GM12874 (cell line): ENCODE measurements around the gene COL3A1.

Experiments used
- TF ChIP-seq, protein P1 (sequence below): IDR thresholded peaks from 2 replicates; pipeline ENCODE4 v1.5.1; 2011; ENCODE audit warnings: low read depth, mild to moderate bottlenecking, control low read depth, low read length, moderate library complexity; ENCODE audit not compliant: insufficient read depth

COL3A1 gene

DNA sequence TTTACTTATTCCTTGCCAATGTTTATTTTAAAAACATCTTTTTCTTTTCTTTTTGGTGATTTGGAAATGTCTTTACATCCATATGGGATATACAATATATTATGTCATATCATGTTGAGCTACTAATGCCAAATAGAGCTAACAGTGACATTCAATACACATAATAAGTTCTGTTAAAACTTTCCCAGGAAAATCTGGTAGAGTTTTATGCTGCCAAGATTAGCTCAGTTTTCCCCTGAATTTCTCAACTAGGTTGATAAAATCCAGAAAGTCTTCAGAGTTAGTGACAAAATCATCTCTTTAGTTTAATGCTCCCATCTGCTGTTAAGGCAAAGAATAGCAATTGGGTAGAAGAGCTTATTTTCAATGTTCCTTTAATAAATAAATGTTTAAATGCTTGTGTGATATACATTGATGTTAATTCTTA is 9.9 kb downstream of the COL3A1 start:
- TF ChIP-seq, protein P1, sequence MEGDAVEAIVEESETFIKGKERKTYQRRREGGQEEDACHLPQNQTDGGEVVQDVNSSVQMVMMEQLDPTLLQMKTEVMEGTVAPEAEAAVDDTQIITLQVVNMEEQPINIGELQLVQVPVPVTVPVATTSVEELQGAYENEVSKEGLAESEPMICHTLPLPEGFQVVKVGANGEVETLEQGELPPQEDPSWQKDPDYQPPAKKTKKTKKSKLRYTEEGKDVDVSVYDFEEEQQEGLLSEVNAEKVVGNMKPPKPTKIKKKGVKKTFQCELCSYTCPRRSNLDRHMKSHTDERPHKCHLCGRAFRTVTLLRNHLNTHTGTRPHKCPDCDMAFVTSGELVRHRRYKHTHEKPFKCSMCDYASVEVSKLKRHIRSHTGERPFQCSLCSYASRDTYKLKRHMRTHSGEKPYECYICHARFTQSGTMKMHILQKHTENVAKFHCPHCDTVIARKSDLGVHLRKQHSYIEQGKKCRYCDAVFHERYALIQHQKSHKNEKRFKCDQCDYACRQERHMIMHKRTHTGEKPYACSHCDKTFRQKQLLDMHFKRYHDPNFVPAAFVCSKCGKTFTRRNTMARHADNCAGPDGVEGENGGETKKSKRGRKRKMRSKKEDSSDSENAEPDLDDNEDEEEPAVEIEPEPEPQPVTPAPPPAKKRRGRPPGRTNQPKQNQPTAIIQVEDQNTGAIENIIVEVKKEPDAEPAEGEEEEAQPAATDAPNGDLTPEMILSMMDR = no peak

DNA sequence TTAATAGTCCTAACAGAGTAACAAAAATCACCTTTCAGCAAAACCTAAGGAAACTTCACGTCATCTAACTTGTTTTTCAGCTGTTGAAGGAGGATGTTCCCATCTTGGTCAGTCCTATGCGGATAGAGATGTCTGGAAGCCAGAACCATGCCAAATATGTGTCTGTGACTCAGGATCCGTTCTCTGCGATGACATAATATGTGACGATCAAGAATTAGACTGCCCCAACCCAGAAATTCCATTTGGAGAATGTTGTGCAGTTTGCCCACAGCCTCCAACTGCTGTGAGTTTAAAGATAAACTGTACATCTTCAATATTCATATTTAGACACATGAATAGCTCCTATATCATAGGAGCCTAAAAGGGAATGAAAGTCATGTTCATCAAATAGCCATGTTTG is 10.5 kb downstream of the COL3A1 start:
- TF ChIP-seq, protein P1 = no peak

DNA sequence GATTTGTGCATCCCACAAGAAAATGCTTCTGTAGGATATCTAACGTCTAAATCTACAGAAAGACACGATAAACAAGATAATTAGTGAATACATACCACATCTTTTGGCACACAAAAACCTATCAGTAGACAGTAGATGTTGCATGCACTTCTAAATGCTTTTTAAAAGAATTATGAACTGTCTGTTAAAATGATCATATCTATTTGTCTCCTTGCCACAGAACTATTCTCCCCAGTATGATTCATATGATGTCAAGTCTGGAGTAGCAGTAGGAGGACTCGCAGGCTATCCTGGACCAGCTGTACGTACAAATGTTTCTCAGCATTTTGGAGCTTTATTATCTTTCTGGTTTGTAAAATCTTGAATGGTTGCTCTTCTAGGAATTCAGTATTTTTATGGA is 12.7 kb downstream of the COL3A1 start:
- TF ChIP-seq, protein P1 = no peak

DNA sequence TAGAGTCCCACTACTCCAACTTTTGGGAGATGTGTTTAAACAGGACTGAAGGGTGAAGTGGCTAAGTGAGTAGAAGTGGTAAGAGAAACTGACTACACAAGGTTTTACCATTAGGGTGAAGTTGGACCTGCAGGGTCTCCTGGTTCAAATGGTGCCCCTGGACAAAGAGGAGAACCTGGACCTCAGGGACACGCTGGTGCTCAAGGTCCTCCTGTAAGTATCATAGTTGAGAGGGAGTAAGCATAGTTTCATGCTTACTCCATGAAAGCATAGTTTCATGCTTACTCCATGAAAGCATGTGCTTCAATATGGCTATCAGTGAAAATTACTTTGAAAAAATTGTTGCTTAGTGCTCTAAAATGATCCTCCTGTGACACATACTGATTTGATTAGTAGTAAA is 19.1 kb downstream of the COL3A1 start:
- TF ChIP-seq, protein P1 = no peak

DNA sequence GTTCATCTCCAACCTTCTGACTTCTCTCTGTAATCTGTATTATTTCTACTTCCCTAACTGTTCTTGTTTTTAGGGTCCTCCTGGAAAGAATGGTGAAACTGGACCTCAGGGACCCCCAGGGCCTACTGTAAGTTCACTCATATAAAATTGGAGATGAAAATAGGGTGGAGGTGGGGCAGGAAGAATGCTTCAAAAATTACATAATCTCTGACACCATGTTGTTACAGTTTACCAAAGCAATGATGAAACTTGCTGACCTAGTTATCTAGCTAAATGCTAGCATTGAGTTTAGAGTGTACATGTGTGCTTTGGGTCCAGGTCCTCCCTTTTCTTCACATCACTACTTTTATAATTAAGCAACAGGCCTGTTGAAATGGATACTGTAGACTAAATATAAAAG is 23.1 kb downstream of the COL3A1 start:
- TF ChIP-seq, protein P1 = no peak

DNA sequence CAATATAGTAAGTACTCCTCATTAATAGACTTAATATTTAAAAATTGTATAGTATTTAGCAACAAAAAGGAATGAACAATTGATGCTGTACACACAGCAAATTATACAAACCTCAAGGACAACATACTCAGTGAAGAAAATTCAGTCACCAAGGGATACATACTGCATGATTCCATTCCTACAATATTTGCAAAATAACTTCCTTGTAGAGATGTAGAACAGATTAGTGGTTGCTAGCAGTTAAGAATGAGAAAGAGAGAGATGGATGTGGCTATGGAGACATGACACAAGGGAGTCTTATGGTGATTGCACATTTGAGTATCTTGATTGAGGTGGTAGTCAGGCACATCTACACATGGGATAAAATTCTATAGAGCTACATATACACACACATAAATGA is 26.0 kb downstream of the COL3A1 start:
- TF ChIP-seq, protein P1 = no peak

DNA sequence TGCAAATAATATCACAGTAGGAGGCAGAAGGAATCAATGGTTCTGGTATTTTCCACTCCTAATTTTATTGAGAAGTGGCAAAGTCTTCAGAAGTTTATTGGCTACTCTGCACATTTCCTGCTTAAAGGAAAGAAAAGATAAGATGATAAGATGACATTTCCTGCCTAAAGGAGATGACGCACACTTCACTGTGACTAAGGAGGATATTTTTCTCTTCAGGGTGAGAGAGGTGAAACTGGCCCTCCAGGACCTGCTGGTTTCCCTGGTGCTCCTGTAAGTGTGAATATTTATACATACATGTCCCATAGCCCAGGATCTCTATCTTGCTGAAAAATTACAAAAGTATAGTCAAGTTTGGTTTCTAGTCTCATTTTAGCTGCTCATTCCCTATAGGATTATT is 27.9 kb downstream of the COL3A1 start:
- TF ChIP-seq, protein P1 = no peak
